HG03135 (cell line): ENCODE results near the gene RAD52.
"Not testable (repeated sequence)": the region's sequence is repeated elsewhere in the genome, so short reads cannot be mapped to it uniquely, and the experiment has no call there.

Experiments
- ATAC-seq: cut with Tn5 transposase; IDR thresholded peaks from one replicate; pipeline ENCODE4 v1.9.1; 2021; ENCODE audit warnings: mild to moderate bottlenecking, moderate library complexity; ENCODE audit not compliant: unreplicated experiment

The RAD52 gene

GRCh38 chr12:968545-968944, 19.1 kb upstream of the RAD52 start:
- no peak for ATAC-seq

GRCh38 chr12:967641-968040, 18.1 kb upstream of the RAD52 start:
- ATAC-seq = no peak

GRCh38 chr12:966724-967123, 17.2 kb upstream of the RAD52 start:
- no peak for ATAC-seq

- peak; percentile 65 for ATAC-seq
These were observed 9.2 kb upstream of the RAD52 start for GRCh38 chr12:958588-959123.

GRCh38 chr12:955939-956338, 6.4 kb upstream of the RAD52 start:
- no peak for ATAC-seq

- ATAC-seq = no peak
These were observed 5.2 kb upstream of the RAD52 start for GRCh38 chr12:954741-955140.

- no peak for ATAC-seq
These were observed 4.3 kb upstream of the RAD52 start for GRCh38 chr12:953776-954175.

GRCh38 chr12:951176-951575, 1.7 kb upstream of the RAD52 start:
- ATAC-seq = no peak

GRCh38 chr12:948238-948637, 1.3 kb downstream of the RAD52 start:
- ATAC-seq = no peak

- no peak for ATAC-seq
These were observed 2.9 kb downstream of the RAD52 start for GRCh38 chr12:946631-947030.

GRCh38 chr12:946212-946611, 3.3 kb downstream of the RAD52 start:
- ATAC-seq = no peak

GRCh38 chr12:944211-944610, 5.3 kb downstream of the RAD52 start:
- ATAC-seq = no peak

- no peak for ATAC-seq
These were observed 6.4 kb downstream of the RAD52 start for GRCh38 chr12:943051-943450.

GRCh38 chr12:938810-939209, 10.7 kb downstream of the RAD52 start:
- no peak for ATAC-seq

GRCh38 chr12:936377-937345, 12.8 kb downstream of the RAD52 start:
- ATAC-seq = no peak

- ATAC-seq = not testable (repeated sequence)
These were observed 13.6 kb downstream of the RAD52 start for GRCh38 chr12:935891-936290.

GRCh38 chr12:931591-931990, 17.9 kb downstream of the RAD52 start:
- ATAC-seq = no peak

GRCh38 chr12:931060-931459, 18.4 kb downstream of the RAD52 start:
- ATAC-seq = no peak

- ATAC-seq = no peak
These were observed 22.9 kb downstream of the RAD52 start for GRCh38 chr12:926641-927040.

- ATAC-seq = no peak
These were observed 27.2 kb downstream of the RAD52 start for GRCh38 chr12:922285-922684.

- no peak for ATAC-seq
These were observed 28.8 kb downstream of the RAD52 start for GRCh38 chr12:920676-921075.

- no peak for ATAC-seq
These were observed 32.6 kb downstream of the RAD52 start for GRCh38 chr12:916712-917445.
